Measurements from ENCODE around the gene DNLZ. TPM values are rescaled to one million over a fixed set of nuclear protein-coding genes. Genes with fewer than 3 reads are reported as not detected.

Gene DNLZ
- total RNA-seq, 4 donors from 2014 or later = 37.9 to 65.1 (median 54.3) TPM

DNA sequence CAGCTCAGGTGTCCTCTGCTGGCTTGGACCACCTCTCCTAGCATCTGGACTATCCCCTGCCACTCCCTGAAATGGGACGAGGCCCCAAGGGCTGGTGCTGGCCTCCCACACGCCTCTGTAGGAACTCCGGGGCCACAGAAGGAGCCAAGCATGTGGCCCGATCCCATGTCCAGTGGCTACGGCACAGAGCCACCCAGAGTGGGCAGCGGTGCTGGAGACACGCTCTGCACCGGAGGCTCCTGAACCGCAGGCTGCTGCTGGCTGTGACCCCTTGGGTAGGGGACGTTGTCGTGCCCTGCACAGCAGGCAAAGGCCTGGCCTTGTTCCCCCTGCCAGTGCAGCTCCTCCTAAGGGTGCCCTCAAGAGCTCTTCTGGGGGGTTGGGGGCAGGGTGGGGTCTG lies 16.3 kb upstream of the DNLZ start:
- no peak for ATAC-seq
- intact Hi-C loops (cut with DNase I; ENCODE audit: low total_unique reads) = no loop called here

GRCh38 chr9:136379401-136379800 lies 15.9 kb upstream of the DNLZ start:
- ATAC-seq (no peak), DNase-seq (no peak)
- intact Hi-C loops (cut with DNase I; ENCODE audit: low total_unique reads) (no loop called here), in situ Hi-C loops (cut with MboI; ENCODE audit: low sequenced_read_pairs in 4 of 4) (no loop called here)
- Histone ChIP-seq H3K4me3 (no peak overlapping the region), H3K4me1 (no peaks in the 10 kb centered on the region), H3K9me3 (no peaks in the 10 kb centered on the region), H3K27me3 (no peaks in the 10 kb centered on the region), H3K27ac (no peak overlapping the region), H3K36me3 (peaks cover 0 to 51% of the 10 kb centered on the region in 2 donors)
- TF ChIP-seq, protein P1, sequence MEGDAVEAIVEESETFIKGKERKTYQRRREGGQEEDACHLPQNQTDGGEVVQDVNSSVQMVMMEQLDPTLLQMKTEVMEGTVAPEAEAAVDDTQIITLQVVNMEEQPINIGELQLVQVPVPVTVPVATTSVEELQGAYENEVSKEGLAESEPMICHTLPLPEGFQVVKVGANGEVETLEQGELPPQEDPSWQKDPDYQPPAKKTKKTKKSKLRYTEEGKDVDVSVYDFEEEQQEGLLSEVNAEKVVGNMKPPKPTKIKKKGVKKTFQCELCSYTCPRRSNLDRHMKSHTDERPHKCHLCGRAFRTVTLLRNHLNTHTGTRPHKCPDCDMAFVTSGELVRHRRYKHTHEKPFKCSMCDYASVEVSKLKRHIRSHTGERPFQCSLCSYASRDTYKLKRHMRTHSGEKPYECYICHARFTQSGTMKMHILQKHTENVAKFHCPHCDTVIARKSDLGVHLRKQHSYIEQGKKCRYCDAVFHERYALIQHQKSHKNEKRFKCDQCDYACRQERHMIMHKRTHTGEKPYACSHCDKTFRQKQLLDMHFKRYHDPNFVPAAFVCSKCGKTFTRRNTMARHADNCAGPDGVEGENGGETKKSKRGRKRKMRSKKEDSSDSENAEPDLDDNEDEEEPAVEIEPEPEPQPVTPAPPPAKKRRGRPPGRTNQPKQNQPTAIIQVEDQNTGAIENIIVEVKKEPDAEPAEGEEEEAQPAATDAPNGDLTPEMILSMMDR (IDR thresholded peaks at IDR 0.05 in 4 of 5, conservative IDR thresholded peaks at IDR 0.05 in 1 of 5) = no peak
- TF ChIP-seq POLR2A (IDR thresholded peaks at IDR 0.05) = no peak

More for the DNA sequence above, 16.3 kb upstream of the DNLZ start:
- H3K27ac ChIP-seq = no peak overlapping the region
- TF ChIP-seq, protein P1 (IDR thresholded peaks at IDR 0.05 in 4 of 5, conservative IDR thresholded peaks at IDR 0.05 in 1 of 5) = no peak
- no peak for TF ChIP-seq POLR2A (IDR thresholded peaks at IDR 0.05)
- H3K36me3 ChIP-seq = peaks cover 1 to 56% of the 10 kb centered on the region in 2 donors
- no peaks in the 10 kb centered on the region for H3K27me3 ChIP-seq
- H3K4me1 ChIP-seq = no peaks in the 10 kb centered on the region
- in situ Hi-C loops (cut with MboI; ENCODE audit: low sequenced_read_pairs in 4 of 4) = no loop called here
- no peaks in the 10 kb centered on the region for H3K9me3 ChIP-seq
- no peak overlapping the region for H3K4me3 ChIP-seq
- DNase-seq = no peak

GRCh38 chr9:136379003-136379287 lies 15.4 kb upstream of the DNLZ start:
- in situ Hi-C loops (cut with MboI; ENCODE audit: low sequenced_read_pairs in 4 of 4) (no loop called here), intact Hi-C loops (cut with DNase I; ENCODE audit: low total_unique reads) (no loop called here)
- DNase-seq = no peak
- no peak overlapping the region for H3K4me3 ChIP-seq
- TF ChIP-seq POLR2A (IDR thresholded peaks at IDR 0.05) = no peak
- TF ChIP-seq, protein P1 (IDR thresholded peaks at IDR 0.05 in 4 of 5, conservative IDR thresholded peaks at IDR 0.05 in 1 of 5) = no peak
- peaks cover 0 to 46% of the 10 kb centered on the region in 2 donors for H3K36me3 ChIP-seq
- H3K27me3 ChIP-seq = no peaks in the 10 kb centered on the region
- no peak for ATAC-seq
- no peak overlapping the region for H3K27ac ChIP-seq
- no peaks in the 10 kb centered on the region for H3K9me3 ChIP-seq
- H3K4me1 ChIP-seq = no peaks in the 10 kb centered on the region

GRCh38 chr9:136378170-136379002 lies 14.8 kb upstream of the DNLZ start:
- Histone ChIP-seq H3K4me1 (no peaks in the 10 kb centered on the region), H3K4me3 (no peak overlapping the region), H3K9me3 (no peaks in the 10 kb centered on the region), H3K27me3 (no peaks in the 10 kb centered on the region), H3K27ac (no peak overlapping the region), H3K36me3 (peaks cover 0 to 44% of the 10 kb centered on the region in 2 donors)
- no peak for DNase-seq
- TF ChIP-seq, protein P1 (IDR thresholded peaks at IDR 0.05 in 4 of 5, conservative IDR thresholded peaks at IDR 0.05 in 1 of 5) = no peak
- no peak for TF ChIP-seq POLR2A (IDR thresholded peaks at IDR 0.05)
- in situ Hi-C loops (cut with MboI; ENCODE audit: low sequenced_read_pairs in 4 of 4) (no loop called here), intact Hi-C loops (cut with DNase I; ENCODE audit: low total_unique reads) (no loop called here)
- ATAC-seq = no peak
